Upper lobe of left lung (tissue), 6 donors: ENCODE data around the gene CD84. TPM values are rescaled to one million over a fixed set of nuclear protein-coding genes. Genes with fewer than 3 reads are reported as not detected.

ENCODE experiments used
- ATAC-seq, 2 donors: fragments of 200-7000 bp; cut with Tn5 transposase; one replicate each; pipeline ENCODE4 v1.9.1; 2022; ENCODE audit warnings: mild to moderate bottlenecking in 2 of 2, moderate library complexity in 2 of 2; ENCODE audit not compliant: low FRiP score in 2 of 2
- DNase-seq, 2 donors: peaks; one replicate each; pipeline ENCODE4 v3.0.0-alpha.2; 2019 to 2020
- H3K27ac ChIP-seq, 4 donors: fragments of 200-600 bp; sonication (generic); one replicate each; pipeline ENCODE4 v1.5.1; 2016 to 2019
- H3K27me3 ChIP-seq, 4 donors: fragments of 200-600 bp; sonication (generic); one replicate each; pipeline ENCODE4 v1.5.1; 2017 to 2019
- H3K36me3 ChIP-seq, 4 donors: fragments of 200-600 bp; sonication (generic); one replicate each; pipeline ENCODE4 v1.5.1; 2016 to 2019
- H3K4me1 ChIP-seq, 4 donors: fragments of 200-600 bp; sonication (generic); one replicate each; pipeline ENCODE4 v1.5.1; 2018 to 2019
- H3K4me3 ChIP-seq, 4 donors: fragments of 200-600 bp; sonication (generic); one replicate each; pipeline ENCODE4 v1.5.1; 2017 to 2019; ENCODE audit warnings: mild to moderate bottlenecking in 2 of 4, moderate library complexity in 1 of 4
- H3K9me3 ChIP-seq, 4 donors: fragments of 200-600 bp; sonication (generic); one replicate each; pipeline ENCODE4 v1.5.1; 2018 to 2019
- EP300 ChIP-seq, 4 donors: sonication (generic); formaldehyde crosslinking; IDR thresholded peaks; one replicate each; pipeline ENCODE4 v1.5.1; 2017; ENCODE audit warnings: antibody characterized with exemption in 4 of 4, control low read depth in 2 of 4
- POLR2A ChIP-seq, 4 donors: fragments of 450-650 bp; IDR thresholded peaks; one replicate each; pipeline ENCODE4 v1.5.1; 2016 to 2017; ENCODE audit warnings: antibody characterized with exemption in 4 of 4, mild to moderate bottlenecking in 2 of 4
- POLR2AphosphoS5 ChIP-seq, 2 donors: sonication (generic); formaldehyde crosslinking; IDR thresholded peaks; one replicate each; pipeline ENCODE4 v1.5.1; 2017; ENCODE audit warnings: antibody characterized with exemption in 2 of 2
- WGBS, 2 donors: methylation state at CpG; one replicate each; pipeline ENCODE4 v1.1.5; 2017 to 2018; 5-methylcytosine and 5-hydroxymethylcytosine counted together
- total RNA-seq, 6 donors: library from RNA; depleted of rRNA in 4 of 6; stranded (reverse); fragments of >200 nt in 4 of 6; gene quantifications; one replicate each; pipeline versions ENCODE4 v1.1.0 to v1.2.1, GENCODE V29; 2016 to 2021
- TF ChIP-seq, protein P1 (sequence below), 6 experiments: fragments of 450-650 bp in 4 of 6; fragments of 200-600 bp in 2 of 6; sonication (generic) in 2 of 6; IDR thresholded peaks; one replicate each; pipeline ENCODE4 v1.5.1; 2016 to 2019; ENCODE audit warnings: antibody characterized with exemption in 6 of 6
- donor health status: DM: no; HTN: no; CAD: no; lungs with moderate emphysema.
- donor health status: DM: no; HTN: yes; CAD: no; lungs with severe emphysema.

Gene CD84
- total RNA-seq, 6 donors from 2014 or later = 8.9 to 26.4 (median 17.4) TPM

- ATAC-seq = no peak
- Histone ChIP-seq H3K9me3 (peaks cover 0 to 6% (median 2%) of the 10 kb centered on the region in 4 donors), H3K4me3 (no peak overlapping the region), H3K27ac (no peak overlapping the region), H3K36me3 (no peaks in the 10 kb centered on the region), H3K4me1 (peaks cover 0 to 4% (median 0%) of the 10 kb centered on the region in 4 donors), H3K27me3 (no peaks in the 10 kb centered on the region)
- no peak for DNase-seq
- TF ChIP-seq, protein P1, sequence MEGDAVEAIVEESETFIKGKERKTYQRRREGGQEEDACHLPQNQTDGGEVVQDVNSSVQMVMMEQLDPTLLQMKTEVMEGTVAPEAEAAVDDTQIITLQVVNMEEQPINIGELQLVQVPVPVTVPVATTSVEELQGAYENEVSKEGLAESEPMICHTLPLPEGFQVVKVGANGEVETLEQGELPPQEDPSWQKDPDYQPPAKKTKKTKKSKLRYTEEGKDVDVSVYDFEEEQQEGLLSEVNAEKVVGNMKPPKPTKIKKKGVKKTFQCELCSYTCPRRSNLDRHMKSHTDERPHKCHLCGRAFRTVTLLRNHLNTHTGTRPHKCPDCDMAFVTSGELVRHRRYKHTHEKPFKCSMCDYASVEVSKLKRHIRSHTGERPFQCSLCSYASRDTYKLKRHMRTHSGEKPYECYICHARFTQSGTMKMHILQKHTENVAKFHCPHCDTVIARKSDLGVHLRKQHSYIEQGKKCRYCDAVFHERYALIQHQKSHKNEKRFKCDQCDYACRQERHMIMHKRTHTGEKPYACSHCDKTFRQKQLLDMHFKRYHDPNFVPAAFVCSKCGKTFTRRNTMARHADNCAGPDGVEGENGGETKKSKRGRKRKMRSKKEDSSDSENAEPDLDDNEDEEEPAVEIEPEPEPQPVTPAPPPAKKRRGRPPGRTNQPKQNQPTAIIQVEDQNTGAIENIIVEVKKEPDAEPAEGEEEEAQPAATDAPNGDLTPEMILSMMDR (IDR thresholded peaks at IDR 0.05) = no peak
- no peak for TF ChIP-seq POLR2A (IDR thresholded peaks at IDR 0.05)
- WGBS, 2 donors = 74 to 79% methylated on average over 2 to 4 of the region's 4 CpGs
These were observed 26.6 kb upstream of the CD84 start for GRCh38 chr1:160605792-160606479.

GRCh38 chr1:160605205-160605604 is 25.9 kb upstream of the CD84 start:
- Histone ChIP-seq H3K36me3 (no peaks in the 10 kb centered on the region), H3K4me1 (peaks cover 0 to 4% (median 0%) of the 10 kb centered on the region in 4 donors), H3K27ac (no peak overlapping the region), H3K9me3 (peaks cover 0 to 7% (median 5%) of the 10 kb centered on the region in 4 donors), H3K4me3 (no peak overlapping the region), H3K27me3 (no peaks in the 10 kb centered on the region)
- TF ChIP-seq EP300 (IDR thresholded peaks at IDR 0.05) (no peak), POLR2A (IDR thresholded peaks at IDR 0.05) (no peak), POLR2AphosphoS5 (IDR thresholded peaks at IDR 0.05) (no peak)
- TF ChIP-seq, protein P1 (IDR thresholded peaks at IDR 0.05) = no peak
- no peak for ATAC-seq
- 79 to 83% methylated on average over 1 to 2 of the region's 2 CpGs for WGBS, 2 donors
- no peak for DNase-seq

DNA sequence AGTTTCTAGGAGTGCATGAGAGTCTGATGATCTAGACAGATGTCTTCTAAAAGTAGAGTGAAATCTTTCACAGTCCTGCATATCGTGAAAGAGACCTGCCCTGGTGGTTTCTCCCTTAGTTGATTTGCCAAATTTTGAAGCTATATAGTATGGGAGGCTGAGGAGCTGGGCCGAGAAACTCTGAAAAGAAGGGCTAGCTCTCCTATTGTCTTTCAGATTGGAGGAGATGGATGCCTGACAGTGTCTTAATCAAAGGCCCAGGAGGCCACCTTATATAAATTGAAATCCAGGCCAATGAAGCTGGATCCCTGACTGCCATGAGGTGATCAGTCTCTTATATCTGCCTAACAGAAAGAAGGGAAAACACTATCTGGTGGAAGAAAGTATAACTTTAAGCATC is 18.4 kb upstream of the CD84 start:
- DNase-seq = no peak
- no peak overlapping the region for H3K4me3 ChIP-seq
- 84 to 87% methylated on average over 2 of the region's 2 CpGs for WGBS, 2 donors

DNA sequence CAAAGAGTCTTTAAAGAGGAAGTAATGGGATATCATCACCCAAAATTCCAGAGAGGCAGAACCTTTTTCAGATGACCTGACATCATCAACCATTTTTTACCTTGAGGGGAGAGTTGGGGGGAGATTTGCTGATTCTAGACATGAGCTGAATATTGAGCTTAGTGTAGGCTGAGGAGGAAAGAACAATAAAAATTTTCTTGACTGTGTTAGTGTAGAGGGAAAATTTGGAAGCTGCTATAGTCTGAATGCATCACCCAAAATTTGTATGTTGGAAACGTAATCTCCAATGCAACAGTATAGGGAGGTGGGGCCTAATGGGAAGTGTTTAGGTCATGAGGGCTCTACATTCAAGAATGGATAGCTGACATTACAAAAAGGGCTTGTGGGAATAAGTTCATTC is 17.8 kb upstream of the CD84 start:
- Histone ChIP-seq H3K4me1 (no peaks in the 10 kb centered on the region), H3K4me3 (no peak overlapping the region), H3K27ac (no peak overlapping the region), H3K9me3 (peaks cover 0 to 7% (median 5%) of the 10 kb centered on the region in 4 donors), H3K27me3 (no peaks in the 10 kb centered on the region), H3K36me3 (no peaks in the 10 kb centered on the region)
- no peak for ATAC-seq
- 87 to 92% methylated on average over 1 of the region's 1 CpG for WGBS, 2 donors
- TF ChIP-seq POLR2AphosphoS5 (IDR thresholded peaks at IDR 0.05) = no peak
- no peak for TF ChIP-seq POLR2A (IDR thresholded peaks at IDR 0.05)
- TF ChIP-seq, protein P1 (IDR thresholded peaks at IDR 0.05) = no peak
- TF ChIP-seq EP300 (IDR thresholded peaks at IDR 0.05) = no peak
- no peak for DNase-seq

More for the DNA sequence above, 18.4 kb upstream of the CD84 start:
- Histone ChIP-seq H3K27ac (no peak overlapping the region), H3K9me3 (peaks cover 0 to 7% (median 5%) of the 10 kb centered on the region in 4 donors), H3K36me3 (no peaks in the 10 kb centered on the region), H3K4me1 (no peaks in the 10 kb centered on the region), H3K27me3 (no peaks in the 10 kb centered on the region)
- TF ChIP-seq, protein P1 (IDR thresholded peaks at IDR 0.05) = no peak
- TF ChIP-seq EP300 (IDR thresholded peaks at IDR 0.05) = no peak
- no peak for TF ChIP-seq POLR2A (IDR thresholded peaks at IDR 0.05)
- TF ChIP-seq POLR2AphosphoS5 (IDR thresholded peaks at IDR 0.05) = no peak
- no peak for ATAC-seq

DNA sequence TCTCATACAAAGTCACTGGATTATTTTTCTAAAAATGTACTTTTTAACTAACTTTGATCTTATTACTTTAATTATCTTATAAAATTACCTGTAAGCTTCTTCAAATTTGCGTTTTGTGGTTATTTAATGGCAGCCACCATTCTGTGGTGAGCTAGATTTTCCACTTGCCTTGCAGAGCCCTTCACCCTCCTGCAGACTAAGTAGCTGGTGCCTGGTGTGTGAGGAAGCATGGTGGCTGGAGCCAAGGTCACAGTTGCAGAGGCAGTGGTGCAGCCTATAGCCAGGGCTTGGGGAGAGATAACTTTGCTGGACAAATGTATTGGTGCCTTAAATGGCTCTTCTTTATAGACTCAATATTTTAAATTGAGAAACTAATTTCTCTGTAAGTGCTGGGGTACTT is 11.2 kb upstream of the CD84 start:
- no peak overlapping the region for H3K4me3 ChIP-seq
- H3K36me3 ChIP-seq = no peaks in the 10 kb centered on the region
- ATAC-seq = no peak
- H3K27me3 ChIP-seq = no peaks in the 10 kb centered on the region
- no peaks in the 10 kb centered on the region for H3K9me3 ChIP-seq
- 90 to 94% methylated on average over 1 of the region's 1 CpG for WGBS, 2 donors
- H3K27ac ChIP-seq = no peak overlapping the region
- DNase-seq = no peak
- TF ChIP-seq EP300 (IDR thresholded peaks at IDR 0.05) (no peak), POLR2A (IDR thresholded peaks at IDR 0.05) (no peak), POLR2AphosphoS5 (IDR thresholded peaks at IDR 0.05) (no peak)
- TF ChIP-seq, protein P1 (IDR thresholded peaks at IDR 0.05) = no peak
- no peaks in the 10 kb centered on the region for H3K4me1 ChIP-seq
